Dendritic cell treated with granulocyte-macrophage colony-stimulating factor and Interleukin-4, amounts not matched to agents 40 ng/mL and 50 ng/mL, for 4 days (primary cell): ENCODE results near the gene LDLRAD3.

Experiments
- H3K27ac Mint-ChIP-seq: one replicate; pipeline ENCODE4 v1.8.0; 2022; ENCODE audit warnings: mild to moderate bottlenecking, mixed read lengths
- H3K27me3 Mint-ChIP-seq: one replicate; pipeline ENCODE4 v1.8.0; 2022; ENCODE audit warnings: mild to moderate bottlenecking, mixed read lengths
- H3K36me3 Mint-ChIP-seq: one replicate; pipeline ENCODE4 v1.8.0; 2022; ENCODE audit warnings: low read depth, mixed read lengths
- H3K4me1 Mint-ChIP-seq: one replicate; pipeline ENCODE4 v1.8.0; 2022; ENCODE audit warnings: low read depth, mixed read lengths
- H3K4me3 Mint-ChIP-seq: one replicate; pipeline ENCODE4 v1.8.0; 2022; ENCODE audit warnings: mild to moderate bottlenecking, moderate library complexity, mixed read lengths
- H3K9me3 Mint-ChIP-seq: one replicate; pipeline ENCODE4 v1.8.0; 2022; ENCODE audit warnings: mixed read lengths
- intact Hi-C: fragments of 100-400 bp; cut with micrococcal nuclease; formaldehyde crosslinking; loops from one replicate; pipeline ENCODE4 v1.15.0; 2022

LDLRAD3 gene

DNA sequence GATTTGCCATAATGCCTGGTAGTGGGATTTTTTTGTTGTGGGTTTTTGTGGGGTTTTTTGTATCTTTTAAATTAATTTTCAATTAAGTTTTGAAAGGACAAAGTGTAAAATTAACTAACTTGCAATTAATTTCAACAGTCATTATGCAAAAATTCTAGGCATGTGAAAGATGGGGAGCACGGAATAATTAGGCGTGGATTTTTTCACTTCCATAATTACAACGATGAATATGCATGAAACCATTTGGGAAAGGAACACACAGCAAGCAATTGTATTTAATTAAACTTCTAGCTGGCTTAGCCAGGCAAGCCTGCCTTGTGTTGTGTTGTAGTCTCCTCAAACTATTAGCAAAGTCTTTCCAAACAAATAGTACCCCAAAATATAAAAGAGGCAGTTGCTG is 257.5 kb downstream of the LDLRAD3 start:
- Mint-ChIP-seq H3K4me1 (no peaks in the 10 kb centered on the region), H3K27ac (no peak overlapping the region), H3K36me3 (no peaks in the 10 kb centered on the region), H3K4me3 (no peak overlapping the region), H3K27me3 (no peaks in the 10 kb centered on the region), H3K9me3 (no peaks in the 10 kb centered on the region)
- intact Hi-C loops, result no loop called here

DNA sequence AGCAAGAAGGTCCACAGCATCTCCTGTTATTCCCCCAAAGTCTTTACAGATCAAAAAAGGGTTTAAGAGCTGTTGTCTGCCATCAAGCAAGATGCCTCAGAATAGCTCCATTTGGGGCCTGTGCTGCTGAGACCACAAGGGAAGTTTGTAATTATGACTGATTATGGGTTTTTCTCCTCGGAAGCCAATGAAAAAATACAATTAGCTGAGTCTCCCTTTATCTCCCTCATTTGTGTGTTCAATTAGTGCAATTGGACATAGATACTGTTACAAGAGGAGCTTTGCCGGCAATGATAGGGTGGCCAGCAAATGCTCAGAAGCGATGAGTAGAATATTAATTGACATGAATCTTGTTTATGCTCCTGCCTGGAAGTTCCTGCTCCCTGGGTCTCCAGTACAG is 261.7 kb downstream of the LDLRAD3 start:
- Mint-ChIP-seq H3K4me1 (no peaks in the 10 kb centered on the region), H3K36me3 (no peaks in the 10 kb centered on the region), H3K27me3 (no peaks in the 10 kb centered on the region), H3K4me3 (no peak overlapping the region), H3K27ac (no peak overlapping the region), H3K9me3 (no peaks in the 10 kb centered on the region)
- intact Hi-C loops, result no loop called here

DNA sequence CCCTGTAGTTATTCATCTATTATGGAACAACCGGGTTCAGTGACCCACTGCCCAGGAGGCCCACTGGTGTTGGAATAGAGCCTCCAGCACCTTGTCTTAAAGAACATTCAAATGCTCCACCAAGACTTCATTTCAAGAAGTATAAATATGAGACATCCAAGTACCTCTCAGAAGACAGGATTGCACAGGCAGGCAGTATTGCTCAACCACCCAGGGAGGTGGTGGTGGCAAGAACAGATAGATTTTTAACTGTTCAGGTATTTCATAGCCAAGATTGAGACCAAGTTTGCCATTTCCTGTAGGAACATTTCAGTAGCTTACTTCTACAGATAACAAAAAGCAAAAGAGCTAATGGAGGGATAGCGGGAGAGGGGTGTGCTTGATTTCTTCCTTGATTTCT is 266.7 kb downstream of the LDLRAD3 start:
- Mint-ChIP-seq H3K9me3 (no peaks in the 10 kb centered on the region), H3K4me3 (no peak overlapping the region), H3K27ac (no peak overlapping the region), H3K4me1 (no peaks in the 10 kb centered on the region), H3K36me3 (no peaks in the 10 kb centered on the region), H3K27me3 (no peaks in the 10 kb centered on the region)
- intact Hi-C loops, result no loop called here

- no peak overlapping the region for H3K27ac Mint-ChIP-seq
- no peak overlapping the region for H3K4me3 Mint-ChIP-seq
- H3K27me3 Mint-ChIP-seq, result no peaks in the 10 kb centered on the region
- H3K9me3 Mint-ChIP-seq, result no peaks in the 10 kb centered on the region
- H3K36me3 Mint-ChIP-seq, result no peaks in the 10 kb centered on the region
- no peaks in the 10 kb centered on the region for H3K4me1 Mint-ChIP-seq
- intact Hi-C loops, result no loop called here
Measured at GRCh38 chr11:36211761-36212430, 268.0 kb downstream of the LDLRAD3 start.

GRCh38 chr11:36212564-36213392 is 268.9 kb downstream of the LDLRAD3 start:
- no peaks in the 10 kb centered on the region for H3K9me3 Mint-ChIP-seq
- no peaks in the 10 kb centered on the region for H3K27me3 Mint-ChIP-seq
- intact Hi-C loops, result no loop called here
- H3K27ac Mint-ChIP-seq, result no peak overlapping the region
- no peak overlapping the region for H3K4me3 Mint-ChIP-seq
- H3K4me1 Mint-ChIP-seq, result no peaks in the 10 kb centered on the region
- no peaks in the 10 kb centered on the region for H3K36me3 Mint-ChIP-seq

DNA sequence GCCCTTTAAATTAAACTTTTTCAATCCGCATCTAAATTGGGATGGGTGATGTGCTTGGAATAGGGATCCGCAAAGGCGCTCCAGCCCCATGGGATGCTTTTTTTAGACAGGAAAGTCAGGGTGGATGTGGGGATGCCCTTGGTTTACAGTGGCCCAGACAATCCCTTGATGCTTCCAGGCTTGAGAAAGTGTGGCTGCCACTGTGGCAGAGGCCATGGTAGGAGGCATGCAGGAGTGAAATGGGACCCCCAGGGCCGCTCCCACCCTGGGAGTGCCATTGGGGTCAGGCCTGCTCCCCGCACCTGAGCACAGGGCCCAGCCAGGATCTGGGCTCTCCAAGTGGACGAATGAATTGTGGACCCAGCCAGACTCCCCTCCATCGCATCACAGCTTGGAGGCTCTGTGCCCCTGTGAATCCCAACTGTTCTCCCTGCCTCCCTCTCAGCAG is 269.6 kb downstream of the LDLRAD3 start:
- H3K4me3 Mint-ChIP-seq, result no peak overlapping the region
- no peaks in the 10 kb centered on the region for H3K36me3 Mint-ChIP-seq
- intact Hi-C loops, result no loop called here
- H3K9me3 Mint-ChIP-seq, result no peaks in the 10 kb centered on the region
- no peak overlapping the region for H3K27ac Mint-ChIP-seq
- no peaks in the 10 kb centered on the region for H3K4me1 Mint-ChIP-seq
- H3K27me3 Mint-ChIP-seq, result no peaks in the 10 kb centered on the region

DNA sequence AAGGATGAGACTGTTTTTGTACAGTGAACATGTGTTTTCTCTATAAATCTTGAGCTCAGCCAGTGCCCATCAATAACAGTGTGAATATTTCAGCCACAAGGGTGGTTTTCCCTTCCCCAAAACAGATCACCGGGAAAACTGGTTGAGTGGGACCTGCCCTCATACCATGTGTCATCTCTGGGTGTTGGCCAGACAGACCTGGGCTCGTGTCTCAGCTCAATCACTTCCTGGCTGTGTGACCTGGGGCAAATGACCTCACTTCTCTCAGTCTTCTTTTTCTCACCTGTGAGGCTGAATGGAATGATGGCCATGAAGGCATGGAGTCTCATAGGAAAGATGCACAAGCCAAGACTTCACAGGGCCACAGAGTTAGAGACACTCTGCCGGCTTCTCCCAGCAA is 270.6 kb downstream of the LDLRAD3 start:
- H3K9me3 Mint-ChIP-seq, result no peaks in the 10 kb centered on the region
- no peaks in the 10 kb centered on the region for H3K36me3 Mint-ChIP-seq
- H3K4me3 Mint-ChIP-seq, result no peak overlapping the region
- H3K4me1 Mint-ChIP-seq, result no peaks in the 10 kb centered on the region
- no peaks in the 10 kb centered on the region for H3K27me3 Mint-ChIP-seq
- intact Hi-C loops, result no loop called here
- no peak overlapping the region for H3K27ac Mint-ChIP-seq

DNA sequence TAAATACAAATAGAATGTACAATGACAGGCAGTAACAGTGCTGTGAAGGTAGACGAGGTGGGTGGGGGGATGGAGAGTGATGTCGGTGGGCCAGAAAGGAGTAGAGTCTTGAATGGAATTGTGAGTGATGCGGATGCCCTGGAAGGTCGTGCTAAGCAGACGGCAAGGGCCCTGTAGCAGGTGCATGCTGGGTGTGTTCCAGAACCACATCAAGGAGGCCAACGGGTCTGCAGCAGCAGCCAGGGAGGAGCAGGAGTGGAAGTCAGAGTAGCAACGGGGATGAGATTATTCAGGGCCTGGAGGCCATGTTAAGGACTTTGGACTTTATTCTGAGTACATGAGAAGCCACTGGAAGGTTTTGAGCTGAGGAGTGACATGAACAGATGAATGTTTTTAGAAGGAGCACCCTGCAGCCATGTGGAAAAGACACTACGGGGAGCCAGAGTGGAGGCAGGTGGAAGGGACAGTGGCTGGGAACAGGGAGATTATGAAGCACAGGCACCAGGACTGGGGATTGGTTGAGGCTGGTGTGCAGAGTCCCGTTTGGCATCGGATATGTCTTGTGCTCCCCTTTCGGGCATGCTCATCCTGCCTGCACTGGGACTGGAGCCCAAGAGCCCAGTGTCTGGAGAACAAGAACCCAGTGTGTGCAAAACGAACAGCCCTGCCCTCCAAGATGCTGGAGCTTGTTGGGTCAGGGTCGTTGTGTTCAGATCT is 271.3 kb downstream of the LDLRAD3 start:
- Mint-ChIP-seq H3K4me1 (no peaks in the 10 kb centered on the region), H3K27me3 (no peaks in the 10 kb centered on the region), H3K36me3 (no peaks in the 10 kb centered on the region), H3K4me3 (no peak overlapping the region), H3K9me3 (peaks cover 5% of the 10 kb centered on the region), H3K27ac (no peak overlapping the region)
- intact Hi-C loops, result no loop called here

DNA sequence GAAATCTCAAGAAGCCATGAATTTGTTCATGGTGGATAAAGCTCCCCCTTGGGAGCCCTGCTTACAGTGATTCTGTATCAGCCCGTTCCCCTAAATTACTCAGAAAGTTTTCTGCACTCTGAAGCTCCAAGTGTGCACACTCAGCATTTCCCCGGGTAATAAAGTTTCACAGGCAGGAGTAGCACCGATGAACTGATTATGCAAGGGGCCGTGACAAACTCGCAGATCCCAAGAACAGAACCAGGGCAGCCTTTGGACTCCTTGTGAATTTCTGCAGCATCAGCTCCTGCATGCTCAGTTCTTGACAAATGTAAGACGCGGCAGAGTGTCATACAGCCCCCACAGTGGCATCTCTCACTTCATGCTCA is 271.8 kb downstream of the LDLRAD3 start:
- Mint-ChIP-seq H3K27me3 (no peaks in the 10 kb centered on the region), H3K36me3 (no peaks in the 10 kb centered on the region), H3K4me3 (no peak overlapping the region), H3K4me1 (no peaks in the 10 kb centered on the region), H3K27ac (no peak overlapping the region), H3K9me3 (peaks cover 11% of the 10 kb centered on the region)
- intact Hi-C loops, result no loop called here

DNA sequence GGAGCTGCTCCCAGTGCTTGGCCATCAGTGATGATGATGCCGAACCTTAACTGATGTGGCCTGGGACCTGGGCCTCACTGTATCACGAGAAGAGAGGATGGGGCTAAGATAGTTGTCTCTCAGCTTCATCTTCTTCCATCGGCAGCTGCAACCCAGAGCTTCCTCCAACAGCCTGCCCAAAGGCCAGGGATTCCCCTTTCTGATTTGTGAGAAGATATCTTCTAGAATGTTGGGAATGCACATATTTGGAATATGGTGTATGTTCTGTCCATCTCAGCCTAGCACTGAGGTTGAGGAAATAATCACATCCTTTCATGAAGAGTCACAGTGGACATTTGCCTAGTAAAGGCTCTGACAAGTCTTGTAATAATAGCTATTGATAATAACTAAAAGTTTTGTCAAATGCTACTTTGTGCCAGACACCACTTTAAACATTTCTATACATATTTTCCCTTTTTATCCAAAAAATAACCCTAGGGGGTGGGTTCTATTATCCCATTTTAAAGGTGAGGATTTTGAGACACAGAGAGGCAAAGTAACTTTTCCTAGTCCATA is 272.3 kb downstream of the LDLRAD3 start:
- Mint-ChIP-seq H3K36me3 (no peaks in the 10 kb centered on the region), H3K4me3 (no peak overlapping the region), H3K4me1 (no peaks in the 10 kb centered on the region), H3K27me3 (no peaks in the 10 kb centered on the region), H3K9me3 (peaks cover 11% of the 10 kb centered on the region), H3K27ac (no peak overlapping the region)
- intact Hi-C loops, result no loop called here

GRCh38 chr11:36218283-36218921 is 274.5 kb downstream of the LDLRAD3 start:
- no peak overlapping the region for H3K27ac Mint-ChIP-seq
- no peak overlapping the region for H3K4me3 Mint-ChIP-seq
- no peaks in the 10 kb centered on the region for H3K4me1 Mint-ChIP-seq
- H3K36me3 Mint-ChIP-seq, result no peaks in the 10 kb centered on the region
- peaks cover 11% of the 10 kb centered on the region for H3K9me3 Mint-ChIP-seq
- no peaks in the 10 kb centered on the region for H3K27me3 Mint-ChIP-seq
- intact Hi-C loops, result no loop called here

DNA sequence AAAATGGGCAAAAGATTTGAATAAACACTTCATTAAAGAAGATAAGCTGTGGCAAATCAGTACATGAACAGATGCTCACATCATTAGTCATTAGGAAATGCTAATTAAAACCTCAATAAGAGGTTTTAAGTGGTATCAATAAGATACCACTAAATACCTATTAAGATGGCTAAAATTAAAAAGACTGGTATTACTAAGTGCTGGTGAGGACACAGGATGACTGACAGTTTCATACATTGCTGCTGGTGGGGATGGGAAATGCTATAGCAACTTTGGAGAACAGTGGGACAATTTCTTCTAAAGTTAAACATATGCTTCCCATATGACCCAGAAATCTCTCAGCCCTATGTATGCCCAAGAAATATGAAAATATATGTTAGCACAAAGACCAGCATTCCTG is 276.1 kb downstream of the LDLRAD3 start:
- Mint-ChIP-seq H3K27me3 (no peaks in the 10 kb centered on the region), H3K27ac (no peak overlapping the region), H3K36me3 (no peaks in the 10 kb centered on the region)

GRCh38 chr11:36222831-36223635 is 279.2 kb downstream of the LDLRAD3 start:
- H3K9me3 Mint-ChIP-seq, result peaks cover 11% of the 10 kb centered on the region
- no peaks in the 10 kb centered on the region for H3K36me3 Mint-ChIP-seq
- H3K4me3 Mint-ChIP-seq, result no peak overlapping the region
- no peaks in the 10 kb centered on the region for H3K27me3 Mint-ChIP-seq
- intact Hi-C loops, result no loop called here
- no peak overlapping the region for H3K27ac Mint-ChIP-seq
- no peaks in the 10 kb centered on the region for H3K4me1 Mint-ChIP-seq

More for the DNA sequence above, 276.1 kb downstream of the LDLRAD3 start:
- intact Hi-C loops, result no loop called here
- H3K9me3 Mint-ChIP-seq, result peaks cover 11% of the 10 kb centered on the region
- H3K4me3 Mint-ChIP-seq, result no peak overlapping the region
- H3K4me1 Mint-ChIP-seq, result no peaks in the 10 kb centered on the region
